HG03135 (cell line): ENCODE measurements around the gene SLAMF7.
"Not testable (repeated sequence)": the region's sequence is repeated elsewhere in the genome, so short reads cannot be mapped to it uniquely, and the experiment has no call there.

ENCODE experiments used
- ATAC-seq: cut with Tn5 transposase; IDR thresholded peaks from one replicate; pipeline ENCODE4 v1.9.1; 2021; ENCODE audit warnings: mild to moderate bottlenecking, moderate library complexity; ENCODE audit not compliant: unreplicated experiment

The SLAMF7 gene

DNA sequence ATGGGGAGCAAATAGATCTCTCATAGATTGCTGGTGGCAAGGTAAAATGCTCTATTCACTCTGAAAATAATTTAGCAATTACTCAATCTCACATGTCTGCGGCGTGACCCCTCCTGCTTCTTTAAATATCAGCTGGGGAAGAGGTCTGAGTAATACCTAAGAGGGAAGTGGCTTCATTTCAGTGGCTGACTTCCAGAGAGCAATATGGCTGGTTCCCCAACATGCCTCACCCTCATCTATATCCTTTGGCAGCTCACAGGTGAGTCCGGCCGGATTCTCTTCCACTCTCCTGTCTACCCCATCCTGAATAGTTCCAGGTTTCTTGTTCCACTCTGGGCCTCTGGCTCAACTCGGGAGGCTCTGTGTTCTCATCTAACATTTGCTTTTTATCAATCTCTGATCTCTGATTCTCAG, at the start of gene SLAMF7:
Gene SLAMF7, plus strand, starts transcription at position 150 of the 414 bp plus-strand sequence. Its CDS starts 55 bp downstream, at position 205.
- peak; percentile 69 for ATAC-seq

DNA sequence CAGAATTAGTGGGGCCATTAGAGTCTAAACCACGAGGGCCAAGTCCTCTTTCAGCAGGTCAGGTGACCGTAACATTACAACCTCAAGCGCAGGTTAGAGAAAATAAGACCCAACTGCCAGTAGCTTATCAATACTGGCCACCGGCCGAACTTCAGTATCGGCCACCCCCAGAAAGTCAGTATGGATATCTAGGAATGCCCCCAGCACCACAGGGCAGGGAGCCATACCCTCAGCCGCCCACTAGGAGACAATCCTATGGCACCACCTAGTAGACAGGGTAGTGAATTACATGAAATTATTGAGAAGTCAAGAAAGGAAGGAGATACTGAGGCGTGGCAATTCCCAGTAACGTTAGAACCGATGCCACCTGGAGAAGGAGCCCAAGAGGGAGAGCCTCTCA, 46.7 kb upstream of the SLAMF7 start:
- ATAC-seq = not testable (repeated sequence)

GRCh38 chr1:160702100-160702499, 36.9 kb upstream of the SLAMF7 start:
- no peak for ATAC-seq

GRCh38 chr1:160704250-160704649, 34.8 kb upstream of the SLAMF7 start:
- ATAC-seq = no peak

GRCh38 chr1:160705212-160705621, 33.8 kb upstream of the SLAMF7 start:
- not testable (repeated sequence) for ATAC-seq

- ATAC-seq = no peak
These were observed 33.3 kb upstream of the SLAMF7 start for GRCh38 chr1:160705742-160706141.

- ATAC-seq = no peak
These were observed 32.4 kb upstream of the SLAMF7 start for GRCh38 chr1:160706526-160707235.

- ATAC-seq = no peak
These were observed 31.6 kb upstream of the SLAMF7 start for GRCh38 chr1:160707236-160708064.

- no peak for ATAC-seq
These were observed 30.9 kb upstream of the SLAMF7 start for GRCh38 chr1:160708118-160708517.

DNA sequence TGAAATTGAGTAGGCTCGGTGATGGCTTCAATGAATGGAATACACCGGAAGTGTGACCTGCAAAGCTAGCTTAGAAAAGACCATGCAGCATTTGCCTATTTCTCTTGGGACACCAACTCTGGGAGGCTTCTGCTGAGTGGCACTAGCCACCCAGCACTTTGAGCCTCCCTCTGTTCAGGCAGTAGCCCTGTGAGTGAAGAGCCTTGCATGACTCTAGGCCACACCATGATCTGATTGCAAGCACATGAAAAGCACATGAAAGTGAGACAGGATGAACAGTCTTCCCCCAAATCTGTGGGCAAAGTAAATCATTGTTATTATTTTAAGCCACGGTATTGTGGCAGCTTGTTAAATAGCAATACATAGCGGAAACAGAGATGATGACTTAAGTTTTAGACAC, 30.2 kb upstream of the SLAMF7 start:
- peak; percentile 34 for ATAC-seq

- ATAC-seq = no peak
These were observed 29.3 kb upstream of the SLAMF7 start for GRCh38 chr1:160709715-160710114.

- no peak for ATAC-seq
These were observed 28.4 kb upstream of the SLAMF7 start for GRCh38 chr1:160710517-160711252.

DNA sequence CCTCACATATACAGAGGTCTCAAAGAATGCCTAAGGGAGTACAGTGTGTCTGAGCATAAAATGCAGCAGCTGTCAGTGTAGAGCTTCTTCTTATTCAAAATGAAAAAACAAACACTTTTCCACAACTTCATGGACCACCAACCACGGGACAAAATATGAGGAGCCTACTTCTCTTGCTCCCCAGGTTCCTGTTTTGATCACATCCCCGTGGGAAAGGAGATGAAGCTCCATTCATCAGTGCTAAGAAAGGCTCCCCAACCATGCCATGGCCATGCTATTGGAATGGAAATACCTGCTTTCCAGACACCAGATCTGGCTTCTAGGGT, 27.8 kb upstream of the SLAMF7 start:
- ATAC-seq = no peak

- ATAC-seq = peak; percentile 41
These were observed 27.3 kb upstream of the SLAMF7 start, which contains the start of gene CD48 for GRCh38 chr1:160711602-160712311. CD48 (minus strand) TSS chr1:160711822; CDS start chr1:160711763, 59 bp downstream.

GRCh38 chr1:160712525-160713080, 26.4 kb upstream of the SLAMF7 start:
- peak; percentile 42 for ATAC-seq

- ATAC-seq = no peak
These were observed 25.9 kb upstream of the SLAMF7 start for GRCh38 chr1:160713161-160713560.

GRCh38 chr1:160714034-160714648, 24.9 kb upstream of the SLAMF7 start:
- not testable (repeated sequence) for ATAC-seq

GRCh38 chr1:160716013-160716412, 23.0 kb upstream of the SLAMF7 start:
- ATAC-seq = no peak

DNA sequence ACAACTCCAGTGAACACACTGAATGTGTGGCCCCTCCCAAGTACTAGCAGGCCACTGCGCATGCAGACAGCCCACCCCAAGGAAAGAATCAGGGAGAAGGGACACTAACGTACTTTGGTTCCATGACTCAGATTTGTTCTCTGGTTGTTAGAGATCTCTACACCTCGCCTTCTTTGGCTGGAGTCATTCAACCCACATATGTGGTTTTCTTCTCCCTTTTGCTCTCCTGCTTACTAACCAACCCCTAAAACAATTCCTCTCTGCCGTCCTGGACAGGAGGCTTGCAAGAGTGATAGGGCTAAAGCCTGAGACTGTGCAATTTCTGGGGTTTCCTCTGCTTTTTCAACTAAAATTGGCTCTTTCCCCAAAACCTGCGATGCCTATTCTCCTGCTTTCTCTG, 21.7 kb upstream of the SLAMF7 start:
- no peak for ATAC-seq

DNA sequence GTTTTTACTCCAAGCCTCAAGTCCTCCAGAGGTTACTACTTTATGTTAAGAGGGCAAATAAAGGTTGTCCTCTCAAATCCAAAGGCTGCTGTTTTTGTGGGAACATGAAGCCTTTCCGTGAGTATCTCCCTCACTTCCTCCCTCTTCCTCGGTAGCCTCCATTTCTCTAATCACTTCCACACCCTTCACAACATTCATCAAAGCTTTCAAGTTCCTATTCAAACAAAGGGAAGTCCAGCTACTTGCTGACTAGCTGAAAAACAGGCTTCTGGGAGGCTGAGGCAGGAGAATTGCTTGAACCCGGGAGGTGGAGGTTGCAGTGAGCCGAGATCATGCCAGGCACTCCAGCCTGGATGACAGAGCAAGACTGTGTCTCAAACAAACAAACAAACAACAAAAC, 20.8 kb upstream of the SLAMF7 start:
- ATAC-seq = no peak
